ENCODE measurements around the gene PJA2. TPM values are rescaled to one million over a fixed set of nuclear protein-coding genes. Genes with fewer than 3 reads are reported as not detected.
A peak's percentile ranks its signal among the peaks of the same experiment; 100 is the strongest.

The PJA2 gene
- total and polyA plus RNA-seq, 2 donors (not counting 1 experiment from before 2014, with no cell fraction given): 21.3 to 90.4 TPM

- no CpG with 5 or more reads among the region's 2 CpGs for whole genome bisulfite sequencing (ENCODE audit: insufficient coverage)
- Mint-ChIP-seq H3K4me3 (peak overlapping the region; percentile 99), H3K4me1 (peaks cover 53% of the 10 kb centered on the region), H3K27me3 (no peaks in the 10 kb centered on the region), H3K9me3 (ENCODE audit: insufficient read depth) (no peaks in the 10 kb centered on the region), H3K27ac (peak overlapping the region; percentile 32)
- ATAC-seq (ENCODE audit: low read depth) (no peak), DNase-seq (no peak)
- Histone ChIP-seq H3K79me2 (ENCODE audit: control insufficient read depth, insufficient read depth, low read length) (peaks cover 62% of the 10 kb centered on the region), H4K20me1 (ENCODE audit: control insufficient read depth, insufficient read depth, low read length, poor library complexity, severe bottlenecking) (peaks cover 18% of the 10 kb centered on the region), H3K9ac (ENCODE audit: low read length) (peak overlapping the region; percentile 94), H2AFZ (ENCODE audit: insufficient read depth, low read depth, low read length, poor library complexity, severe bottlenecking) (no peak overlapping the region), H3K27me3 (replicated peaks in 1 of 4; ENCODE audit: control extremely low read depth in 1 of 4, control insufficient read depth in 3 of 4, insufficient read depth in 4 of 4, low read length in 3 of 4) (no peaks in the 10 kb centered on the region), H3K9me3 (ENCODE audit: control extremely low read depth in 1 of 3, control insufficient read depth in 2 of 3, insufficient read depth in 1 of 3, low read length in 2 of 3) (peaks cover 0 to 10% (median 2%) of the 10 kb centered on the region in 3 donors), H3K36me3 (replicated peaks in 1 of 2; ENCODE audit: control extremely low read depth in 1 of 2, control insufficient read depth in 1 of 2, extremely low read depth in 1 of 2, insufficient read depth in 2 of 2, low read length in 1 of 2) (peaks cover 3% of the 10 kb centered on the region in 2 experiments), H3K4me2 (replicated peaks; ENCODE audit: low read depth, low read length, poor library complexity, severe bottlenecking) (peak overlapping the region; percentile 75), H3K27ac (ENCODE audit: low read length in 2 of 2) (peak overlapping the region; percentile 96 to 99), H3K4me3 (ENCODE audit: control extremely low read depth in 1 of 5, extremely low read depth in 1 of 5, insufficient read depth in 1 of 5, low read depth in 2 of 5, low read length in 4 of 5) (peak overlapping the region in 4 of 5 experiments; percentile 5 to 97 (median 95)), H3K4me1 (ENCODE audit: control insufficient read depth in 2 of 2, insufficient read depth in 2 of 2, low read length in 2 of 2) (peaks cover 11 to 40% of the 10 kb centered on the region in 2 donors)
- intact Hi-C loops (cut with micrococcal nuclease): loop anchor here (2.0 to 5.0 kb wide), 3 partner anchors 21 to 497 kb away; no protein-coding TSS in a partner anchor
- CTCF ChIA-PET: no interaction called here
- POLR2A ChIA-PET: no interaction called here
- TF ChIP-seq, protein P1, sequence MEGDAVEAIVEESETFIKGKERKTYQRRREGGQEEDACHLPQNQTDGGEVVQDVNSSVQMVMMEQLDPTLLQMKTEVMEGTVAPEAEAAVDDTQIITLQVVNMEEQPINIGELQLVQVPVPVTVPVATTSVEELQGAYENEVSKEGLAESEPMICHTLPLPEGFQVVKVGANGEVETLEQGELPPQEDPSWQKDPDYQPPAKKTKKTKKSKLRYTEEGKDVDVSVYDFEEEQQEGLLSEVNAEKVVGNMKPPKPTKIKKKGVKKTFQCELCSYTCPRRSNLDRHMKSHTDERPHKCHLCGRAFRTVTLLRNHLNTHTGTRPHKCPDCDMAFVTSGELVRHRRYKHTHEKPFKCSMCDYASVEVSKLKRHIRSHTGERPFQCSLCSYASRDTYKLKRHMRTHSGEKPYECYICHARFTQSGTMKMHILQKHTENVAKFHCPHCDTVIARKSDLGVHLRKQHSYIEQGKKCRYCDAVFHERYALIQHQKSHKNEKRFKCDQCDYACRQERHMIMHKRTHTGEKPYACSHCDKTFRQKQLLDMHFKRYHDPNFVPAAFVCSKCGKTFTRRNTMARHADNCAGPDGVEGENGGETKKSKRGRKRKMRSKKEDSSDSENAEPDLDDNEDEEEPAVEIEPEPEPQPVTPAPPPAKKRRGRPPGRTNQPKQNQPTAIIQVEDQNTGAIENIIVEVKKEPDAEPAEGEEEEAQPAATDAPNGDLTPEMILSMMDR (IDR thresholded peaks at IDR 0.05): no peak
- no peak for TF ChIP-seq EZH2 (IDR thresholded peaks at IDR 0.05; ENCODE audit: borderline replicate concordance, insufficient read depth, low read depth, low read length, poor library complexity, severe bottlenecking)
These were observed 1.9 kb downstream of the PJA2 start for GRCh38 chr5:109407913-109408312.

DNA sequence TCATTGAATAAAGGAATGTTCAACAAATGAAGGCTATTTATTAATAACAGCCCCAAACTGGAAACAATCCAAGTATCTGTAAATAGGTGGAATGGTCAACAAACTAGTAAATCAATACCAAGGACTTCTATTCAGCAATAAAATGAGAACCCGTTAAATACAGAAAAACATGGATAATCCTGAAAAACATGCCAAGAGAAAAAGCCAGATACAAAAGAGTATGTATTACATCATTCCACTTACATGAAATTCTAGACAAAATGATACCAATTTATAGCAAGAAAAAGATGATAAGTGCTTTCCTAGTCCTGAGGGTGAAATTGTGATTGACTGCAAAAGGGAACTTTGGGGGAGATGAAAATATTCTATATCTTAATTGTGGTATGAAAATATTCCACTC is 3.1 kb downstream of the PJA2 start:
- no peak overlapping the region for H3K27ac Mint-ChIP-seq
- no peak overlapping the region for H2AFZ ChIP-seq (ENCODE audit: insufficient read depth, low read depth, low read length, poor library complexity, severe bottlenecking)
- no peaks in the 10 kb centered on the region for H3K27me3 Mint-ChIP-seq
- peak overlapping the region; percentile 25 for H3K4me3 Mint-ChIP-seq
- peaks cover 62% of the 10 kb centered on the region for H3K4me1 Mint-ChIP-seq
- intact Hi-C loops (cut with micrococcal nuclease): loop anchor here (2.0 to 5.0 kb wide), 2 partner anchors 20 to 39 kb away; no protein-coding TSS in a partner anchor
- no peaks in the 10 kb centered on the region for H3K27me3 ChIP-seq (replicated peaks in 1 of 4; ENCODE audit: control extremely low read depth in 1 of 4, control insufficient read depth in 3 of 4, insufficient read depth in 4 of 4, low read length in 3 of 4)
- no peak overlapping the region for H3K4me2 ChIP-seq (replicated peaks; ENCODE audit: low read depth, low read length, poor library complexity, severe bottlenecking)
- TF ChIP-seq EZH2 (IDR thresholded peaks at IDR 0.05; ENCODE audit: borderline replicate concordance, insufficient read depth, low read depth, low read length, poor library complexity, severe bottlenecking): no peak
- TF ChIP-seq, protein P1 (IDR thresholded peaks at IDR 0.05): no peak
- DNase-seq (no peak), ATAC-seq (ENCODE audit: low read depth) (no peak)
- no CpG with 5 or more reads among the region's 1 CpG for WGBS (ENCODE audit: insufficient coverage)
- H3K79me2 ChIP-seq (ENCODE audit: control insufficient read depth, insufficient read depth, low read length): peaks cover 74% of the 10 kb centered on the region
- H3K4me1 ChIP-seq (ENCODE audit: control insufficient read depth in 2 of 2, insufficient read depth in 2 of 2, low read length in 2 of 2): peaks cover 11 to 51% of the 10 kb centered on the region in 2 donors
- ChIA-PET POLR2A (no interaction called here), CTCF (no interaction called here)
- H3K9me3 Mint-ChIP-seq (ENCODE audit: insufficient read depth): no peaks in the 10 kb centered on the region
- H4K20me1 ChIP-seq (ENCODE audit: control insufficient read depth, insufficient read depth, low read length, poor library complexity, severe bottlenecking): peaks cover 30% of the 10 kb centered on the region
- no peak overlapping the region for H3K9ac ChIP-seq (ENCODE audit: low read length)
- H3K27ac ChIP-seq (ENCODE audit: low read length in 2 of 2): peak overlapping the region in 1 of 2 donors; percentile 96
- no peak overlapping the region for H3K4me3 ChIP-seq (ENCODE audit: control extremely low read depth in 1 of 5, extremely low read depth in 1 of 5, insufficient read depth in 1 of 5, low read depth in 2 of 5, low read length in 4 of 5)
- H3K36me3 ChIP-seq (replicated peaks in 1 of 2; ENCODE audit: control extremely low read depth in 1 of 2, control insufficient read depth in 1 of 2, extremely low read depth in 1 of 2, insufficient read depth in 2 of 2, low read length in 1 of 2): peaks cover 3% of the 10 kb centered on the region in 2 experiments
- peaks cover 0 to 10% (median 2%) of the 10 kb centered on the region in 3 donors for H3K9me3 ChIP-seq (ENCODE audit: control extremely low read depth in 1 of 3, control insufficient read depth in 2 of 3, insufficient read depth in 1 of 3, low read length in 2 of 3)
